Purkinje cell (primary cell): Measurements from ENCODE around the gene RAB9A. TPM values are rescaled to one million over a fixed set of nuclear protein-coding genes. Genes with fewer than 3 reads are reported as not detected.

Experiments
- polyA plus RNA-seq: library from polyadenylated mRNA; unstranded; fragments of >200 nt; fragmentation: Nextera tagmentation; gene quantifications from 2 replicates; pipeline ENCODE4 v1.2.1, GENCODE V29; 2014

The RAB9A gene, protein sequence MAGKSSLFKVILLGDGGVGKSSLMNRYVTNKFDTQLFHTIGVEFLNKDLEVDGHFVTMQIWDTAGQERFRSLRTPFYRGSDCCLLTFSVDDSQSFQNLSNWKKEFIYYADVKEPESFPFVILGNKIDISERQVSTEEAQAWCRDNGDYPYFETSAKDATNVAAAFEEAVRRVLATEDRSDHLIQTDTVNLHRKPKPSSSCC
- polyA plus RNA-seq: 19.2 and 27.0 TPM in 2 replicates

DNA sequence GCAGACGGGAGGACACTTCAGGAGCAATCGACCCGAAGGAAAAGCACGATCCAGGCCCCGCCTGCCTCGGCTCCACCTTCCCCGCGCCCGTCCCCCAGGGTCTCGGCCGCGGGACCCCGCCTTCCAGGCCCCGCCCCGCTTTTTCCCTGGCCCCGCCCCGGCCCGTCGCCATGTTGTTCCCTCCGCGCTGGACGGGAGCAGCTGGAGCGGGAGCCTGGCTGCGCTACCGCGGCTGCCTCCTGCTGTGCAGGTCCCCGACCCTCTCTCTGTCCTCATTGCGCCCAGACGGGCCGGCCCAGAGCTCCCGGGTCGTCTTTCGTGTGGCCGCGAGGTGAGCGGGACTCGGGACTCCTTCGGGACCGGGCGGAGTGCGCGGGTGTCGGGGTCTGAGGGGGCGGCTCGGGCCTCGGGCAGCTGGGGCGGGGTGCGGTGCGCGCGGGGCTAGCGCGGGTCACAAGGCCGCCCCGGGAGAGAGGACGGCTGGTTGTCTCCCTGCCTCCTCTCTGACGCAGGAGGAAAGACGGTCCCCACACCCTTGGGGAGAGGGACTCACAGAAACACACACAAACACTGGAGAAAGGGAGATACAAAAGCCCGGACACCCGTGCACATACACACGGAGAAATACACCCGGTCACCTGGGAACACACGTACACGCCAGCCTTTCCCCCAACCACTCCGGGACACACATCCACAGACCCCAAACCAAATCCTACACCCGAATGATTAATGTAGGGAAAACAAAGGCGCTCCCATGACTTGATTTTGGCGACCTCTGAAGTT, at the start of gene RAB9A:
Gene RAB9A (plus strand): TSS at position 171 of the 783 bp plus-strand sequence. CDS start 19,619 bp downstream, outside the sequence.

DNA sequence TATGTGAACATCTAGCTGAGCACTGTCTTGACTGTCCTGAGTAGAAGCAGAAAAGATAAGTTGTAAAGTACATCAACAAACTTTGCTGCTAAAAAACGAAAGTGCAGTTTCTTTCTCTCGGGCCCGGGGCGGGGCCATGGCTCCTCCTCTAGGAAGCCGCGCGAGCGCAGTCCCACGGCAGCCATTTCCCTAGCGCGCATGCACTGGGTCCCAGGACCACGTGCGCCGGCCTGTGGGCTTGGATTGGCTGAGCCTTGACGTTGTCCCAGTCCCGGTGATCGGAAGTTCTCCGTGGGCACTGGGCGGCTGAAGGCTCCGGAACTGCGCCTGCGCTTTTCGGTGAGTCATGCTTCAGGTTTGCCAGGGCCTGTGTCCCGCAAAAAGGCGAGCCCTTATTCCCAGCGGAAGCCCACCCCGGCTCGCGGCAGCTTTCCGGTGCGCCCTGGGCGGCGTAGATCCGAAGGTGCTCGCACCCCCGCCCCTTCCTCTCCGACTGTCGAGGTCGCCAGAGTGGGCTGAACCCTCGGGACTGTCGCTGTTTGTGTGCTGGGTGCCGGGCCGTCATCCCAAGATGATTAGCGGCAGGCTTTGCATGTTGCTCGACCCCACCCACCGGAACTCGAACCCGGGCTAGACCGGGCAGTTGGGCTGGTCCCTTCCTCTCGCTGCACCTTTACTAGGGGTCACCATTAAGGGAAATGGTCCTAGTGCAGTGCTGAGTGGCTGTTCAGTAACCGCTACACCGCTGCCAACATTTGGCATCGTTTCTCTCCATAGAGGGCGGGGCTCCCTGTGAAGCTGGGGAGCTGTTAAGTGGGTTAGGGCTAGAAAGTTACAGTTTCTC, 35.9 kb upstream of the RAB9A start, which contains the start of gene TCEANC:
Gene TCEANC (plus strand): TSS at position 292 of the 844 bp plus-strand sequence. CDS start 9,368 bp downstream, outside the sequence.

GRCh38 chrX:13734278-13735172, 45.6 kb downstream of the RAB9A start, which contains the start of the genes OFD1 and TRAPPC2:
TSS of gene OFD1 (plus strand) at chrX:13734748. CDS start at chrX:13735072, 324 bp downstream.
TSS of gene TRAPPC2 (minus strand) at chrX:13734620. CDS start at chrX:13719963, 14,657 bp downstream.

Other genes starting within 250 kb of the RAB9A start
- not detected in 2 replicates for gene EGFL6, start 119.5 kb upstream of the RAB9A start, polyA plus RNA-seq
- gene TCEANC, start 36.0 kb upstream of the RAB9A start, polyA plus RNA-seq: 4.7 and 6.1 TPM in 2 replicates
- 14.2 and 16.1 TPM in 2 replicates for gene TRAPPC2, start 45.5 kb downstream of the RAB9A start, polyA plus RNA-seq
- gene OFD1, start 45.6 kb downstream of the RAB9A start, polyA plus RNA-seq: 12.8 and 33.3 TPM in 2 replicates
- 176 and 218 TPM in 2 replicates for gene GPM6B, start 128.0 kb downstream of the RAB9A start, polyA plus RNA-seq